ENCODE data around the gene COG5.

DNA sequence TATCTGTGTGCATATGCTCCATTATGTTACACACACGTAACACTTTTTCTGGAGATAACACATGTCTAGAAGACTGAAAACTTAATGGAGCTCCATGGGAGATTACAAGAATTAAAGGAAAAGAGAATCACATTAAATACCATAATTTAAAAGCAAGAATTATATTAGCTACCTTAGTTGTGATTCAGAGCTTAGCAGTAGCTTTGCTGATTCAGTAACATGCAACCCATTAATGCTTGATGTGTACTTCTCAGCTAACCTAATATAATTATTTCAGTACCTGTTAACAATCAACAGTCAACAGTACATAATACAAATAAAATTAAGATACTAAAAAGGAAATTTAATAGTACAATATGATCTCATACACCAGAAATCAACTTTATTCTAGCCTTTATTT is 167.6 kb downstream of the COG5 start:
- TF ChIP-seq, protein P1, sequence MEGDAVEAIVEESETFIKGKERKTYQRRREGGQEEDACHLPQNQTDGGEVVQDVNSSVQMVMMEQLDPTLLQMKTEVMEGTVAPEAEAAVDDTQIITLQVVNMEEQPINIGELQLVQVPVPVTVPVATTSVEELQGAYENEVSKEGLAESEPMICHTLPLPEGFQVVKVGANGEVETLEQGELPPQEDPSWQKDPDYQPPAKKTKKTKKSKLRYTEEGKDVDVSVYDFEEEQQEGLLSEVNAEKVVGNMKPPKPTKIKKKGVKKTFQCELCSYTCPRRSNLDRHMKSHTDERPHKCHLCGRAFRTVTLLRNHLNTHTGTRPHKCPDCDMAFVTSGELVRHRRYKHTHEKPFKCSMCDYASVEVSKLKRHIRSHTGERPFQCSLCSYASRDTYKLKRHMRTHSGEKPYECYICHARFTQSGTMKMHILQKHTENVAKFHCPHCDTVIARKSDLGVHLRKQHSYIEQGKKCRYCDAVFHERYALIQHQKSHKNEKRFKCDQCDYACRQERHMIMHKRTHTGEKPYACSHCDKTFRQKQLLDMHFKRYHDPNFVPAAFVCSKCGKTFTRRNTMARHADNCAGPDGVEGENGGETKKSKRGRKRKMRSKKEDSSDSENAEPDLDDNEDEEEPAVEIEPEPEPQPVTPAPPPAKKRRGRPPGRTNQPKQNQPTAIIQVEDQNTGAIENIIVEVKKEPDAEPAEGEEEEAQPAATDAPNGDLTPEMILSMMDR (IDR thresholded peaks at IDR 0.05; ENCODE audit: low read depth, low read length, missing input control) = no peak
- TF ChIP-seq, protein P2, sequence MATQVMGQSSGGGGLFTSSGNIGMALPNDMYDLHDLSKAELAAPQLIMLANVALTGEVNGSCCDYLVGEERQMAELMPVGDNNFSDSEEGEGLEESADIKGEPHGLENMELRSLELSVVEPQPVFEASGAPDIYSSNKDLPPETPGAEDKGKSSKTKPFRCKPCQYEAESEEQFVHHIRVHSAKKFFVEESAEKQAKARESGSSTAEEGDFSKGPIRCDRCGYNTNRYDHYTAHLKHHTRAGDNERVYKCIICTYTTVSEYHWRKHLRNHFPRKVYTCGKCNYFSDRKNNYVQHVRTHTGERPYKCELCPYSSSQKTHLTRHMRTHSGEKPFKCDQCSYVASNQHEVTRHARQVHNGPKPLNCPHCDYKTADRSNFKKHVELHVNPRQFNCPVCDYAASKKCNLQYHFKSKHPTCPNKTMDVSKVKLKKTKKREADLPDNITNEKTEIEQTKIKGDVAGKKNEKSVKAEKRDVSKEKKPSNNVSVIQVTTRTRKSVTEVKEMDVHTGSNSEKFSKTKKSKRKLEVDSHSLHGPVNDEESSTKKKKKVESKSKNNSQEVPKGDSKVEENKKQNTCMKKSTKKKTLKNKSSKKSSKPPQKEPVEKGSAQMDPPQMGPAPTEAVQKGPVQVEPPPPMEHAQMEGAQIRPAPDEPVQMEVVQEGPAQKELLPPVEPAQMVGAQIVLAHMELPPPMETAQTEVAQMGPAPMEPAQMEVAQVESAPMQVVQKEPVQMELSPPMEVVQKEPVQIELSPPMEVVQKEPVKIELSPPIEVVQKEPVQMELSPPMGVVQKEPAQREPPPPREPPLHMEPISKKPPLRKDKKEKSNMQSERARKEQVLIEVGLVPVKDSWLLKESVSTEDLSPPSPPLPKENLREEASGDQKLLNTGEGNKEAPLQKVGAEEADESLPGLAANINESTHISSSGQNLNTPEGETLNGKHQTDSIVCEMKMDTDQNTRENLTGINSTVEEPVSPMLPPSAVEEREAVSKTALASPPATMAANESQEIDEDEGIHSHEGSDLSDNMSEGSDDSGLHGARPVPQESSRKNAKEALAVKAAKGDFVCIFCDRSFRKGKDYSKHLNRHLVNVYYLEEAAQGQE (IDR thresholded peaks at IDR 0.05) = no peak
- TF ChIP-seq, protein P3, sequence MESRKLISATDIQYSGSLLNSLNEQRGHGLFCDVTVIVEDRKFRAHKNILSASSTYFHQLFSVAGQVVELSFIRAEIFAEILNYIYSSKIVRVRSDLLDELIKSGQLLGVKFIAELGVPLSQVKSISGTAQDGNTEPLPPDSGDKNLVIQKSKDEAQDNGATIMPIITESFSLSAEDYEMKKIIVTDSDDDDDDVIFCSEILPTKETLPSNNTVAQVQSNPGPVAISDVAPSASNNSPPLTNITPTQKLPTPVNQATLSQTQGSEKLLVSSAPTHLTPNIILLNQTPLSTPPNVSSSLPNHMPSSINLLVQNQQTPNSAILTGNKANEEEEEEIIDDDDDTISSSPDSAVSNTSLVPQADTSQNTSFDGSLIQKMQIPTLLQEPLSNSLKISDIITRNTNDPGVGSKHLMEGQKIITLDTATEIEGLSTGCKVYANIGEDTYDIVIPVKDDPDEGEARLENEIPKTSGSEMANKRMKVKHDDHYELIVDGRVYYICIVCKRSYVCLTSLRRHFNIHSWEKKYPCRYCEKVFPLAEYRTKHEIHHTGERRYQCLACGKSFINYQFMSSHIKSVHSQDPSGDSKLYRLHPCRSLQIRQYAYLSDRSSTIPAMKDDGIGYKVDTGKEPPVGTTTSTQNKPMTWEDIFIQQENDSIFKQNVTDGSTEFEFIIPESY (IDR thresholded peaks at IDR 0.05) = no peak
- TF ChIP-seq FOXA1 (IDR thresholded peaks at IDR 0.05) (no peak), TAF1 (conservative IDR thresholded peaks at IDR 0.05) (no peak), RAD21 (IDR thresholded peaks at IDR 0.05) (no peak), NR2F2 (IDR thresholded peaks at IDR 0.05) (no peak), GABPA (IDR thresholded peaks at IDR 0.05 in 1 of 2, conservative IDR thresholded peaks at IDR 0.05 in 1 of 2) (no peak), YY1 (IDR thresholded peaks at IDR 0.05) (no peak), EGR1 (IDR thresholded peaks at IDR 0.05; ENCODE audit: low read depth in 2 of 2) (no peak), HNF4G (IDR thresholded peaks at IDR 0.05) (no peak), RXRA (IDR thresholded peaks at IDR 0.05) (no peak), JUND (IDR thresholded peaks at IDR 0.05) (no peak)
- TF ChIP-seq, protein P4, sequence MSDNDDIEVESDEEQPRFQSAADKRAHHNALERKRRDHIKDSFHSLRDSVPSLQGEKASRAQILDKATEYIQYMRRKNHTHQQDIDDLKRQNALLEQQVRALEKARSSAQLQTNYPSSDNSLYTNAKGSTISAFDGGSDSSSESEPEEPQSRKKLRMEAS (IDR thresholded peaks at IDR 0.05) = no peak
